Placental pericyte (primary cell): ENCODE data around the gene MRC2. TPM values are rescaled to one million over a fixed set of nuclear protein-coding genes. Genes with fewer than 3 reads are reported as not detected.

Experiments
- small RNA-seq: library from RNA; depleted of rRNA; stranded (forward); fragments of <200 nt; gene quantifications from one replicate; pipeline ENCODE3, GENCODE V24; 2012; ENCODE audit warnings: low replicate concordance
- total RNA-seq: library from RNA; depleted of rRNA; stranded (reverse); fragments of >200 nt; gene quantifications from 2 replicates; pipeline ENCODE4 v1.2.3, GENCODE V29; 2012

Gene MRC2, protein sequence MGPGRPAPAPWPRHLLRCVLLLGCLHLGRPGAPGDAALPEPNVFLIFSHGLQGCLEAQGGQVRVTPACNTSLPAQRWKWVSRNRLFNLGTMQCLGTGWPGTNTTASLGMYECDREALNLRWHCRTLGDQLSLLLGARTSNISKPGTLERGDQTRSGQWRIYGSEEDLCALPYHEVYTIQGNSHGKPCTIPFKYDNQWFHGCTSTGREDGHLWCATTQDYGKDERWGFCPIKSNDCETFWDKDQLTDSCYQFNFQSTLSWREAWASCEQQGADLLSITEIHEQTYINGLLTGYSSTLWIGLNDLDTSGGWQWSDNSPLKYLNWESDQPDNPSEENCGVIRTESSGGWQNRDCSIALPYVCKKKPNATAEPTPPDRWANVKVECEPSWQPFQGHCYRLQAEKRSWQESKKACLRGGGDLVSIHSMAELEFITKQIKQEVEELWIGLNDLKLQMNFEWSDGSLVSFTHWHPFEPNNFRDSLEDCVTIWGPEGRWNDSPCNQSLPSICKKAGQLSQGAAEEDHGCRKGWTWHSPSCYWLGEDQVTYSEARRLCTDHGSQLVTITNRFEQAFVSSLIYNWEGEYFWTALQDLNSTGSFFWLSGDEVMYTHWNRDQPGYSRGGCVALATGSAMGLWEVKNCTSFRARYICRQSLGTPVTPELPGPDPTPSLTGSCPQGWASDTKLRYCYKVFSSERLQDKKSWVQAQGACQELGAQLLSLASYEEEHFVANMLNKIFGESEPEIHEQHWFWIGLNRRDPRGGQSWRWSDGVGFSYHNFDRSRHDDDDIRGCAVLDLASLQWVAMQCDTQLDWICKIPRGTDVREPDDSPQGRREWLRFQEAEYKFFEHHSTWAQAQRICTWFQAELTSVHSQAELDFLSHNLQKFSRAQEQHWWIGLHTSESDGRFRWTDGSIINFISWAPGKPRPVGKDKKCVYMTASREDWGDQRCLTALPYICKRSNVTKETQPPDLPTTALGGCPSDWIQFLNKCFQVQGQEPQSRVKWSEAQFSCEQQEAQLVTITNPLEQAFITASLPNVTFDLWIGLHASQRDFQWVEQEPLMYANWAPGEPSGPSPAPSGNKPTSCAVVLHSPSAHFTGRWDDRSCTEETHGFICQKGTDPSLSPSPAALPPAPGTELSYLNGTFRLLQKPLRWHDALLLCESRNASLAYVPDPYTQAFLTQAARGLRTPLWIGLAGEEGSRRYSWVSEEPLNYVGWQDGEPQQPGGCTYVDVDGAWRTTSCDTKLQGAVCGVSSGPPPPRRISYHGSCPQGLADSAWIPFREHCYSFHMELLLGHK (N-terminal part only)
- total RNA-seq, result 226 and 308 TPM in 2 replicates

GRCh38 chr17:62627219-62627903 is at the start of gene MRC2:
TSS of gene MRC2 (plus strand) at chr17:62627670. CDS start at chr17:62627803, 133 bp downstream.

Small RNAs within 50 kb of the gene (small RNA-seq; reads per million reads assigned to genes)
- not detected for gene RF00019
- gene RNU6-446P, result not detected

Other genes starting within 250 kb of the MRC2 start
- not detected in 2 replicates for gene EFCAB3, start 247.1 kb upstream of the MRC2 start, total RNA-seq
- gene METTL2A, start 203.8 kb upstream of the MRC2 start, total RNA-seq, result 13.8 and 26.1 TPM in 2 replicates
- 55.1 and 62.9 TPM in 2 replicates for gene TLK2, start 148.8 kb upstream of the MRC2 start, total RNA-seq
- not detected in 2 replicates for gene MARCHF10, start 180.6 kb downstream of the MRC2 start, total RNA-seq